Endodermal cell (in vitro differentiated cells): ENCODE measurements around the gene ARMC3. TPM values are rescaled to one million over a fixed set of nuclear protein-coding genes. Genes with fewer than 3 reads are reported as not detected.

Source experiments
- DNase-seq: peaks from one replicate; pipeline ENCODE4 v3.0.0-alpha.2; 2017
- H3K27ac ChIP-seq: 2 replicates; pipeline ENCODE4 v1.5.1; 2013; ENCODE audit warnings: mild to moderate bottlenecking, low read depth, low read length, moderate library complexity
- H3K27me3 ChIP-seq: 2 replicates; pipeline ENCODE4 v1.6.1; 2013; ENCODE audit warnings: mild to moderate bottlenecking, low read length, moderate library complexity; ENCODE audit not compliant: insufficient read depth, control insufficient read depth, poor library complexity, severe bottlenecking
- H3K36me3 ChIP-seq: 2 replicates; pipeline ENCODE4 v1.7.0; 2013; ENCODE audit warnings: mild to moderate bottlenecking, low read length, moderate library complexity; ENCODE audit not compliant: control insufficient read depth, insufficient read depth
- H3K4me1 ChIP-seq: one replicate; pipeline ENCODE4 v1.7.0; 2013; ENCODE audit warnings: low read length; ENCODE audit not compliant: control insufficient read depth, insufficient read depth
- H3K4me3 ChIP-seq: 2 replicates; pipeline ENCODE4 v1.5.1; 2013; ENCODE audit warnings: mild to moderate bottlenecking, low read length, moderate library complexity
- H3K9ac ChIP-seq: 2 replicates; pipeline ENCODE4 v1.6.1; 2013; ENCODE audit warnings: mild to moderate bottlenecking, low read length, moderate library complexity; ENCODE audit not compliant: poor library complexity, severe bottlenecking; ENCODE audit errors: extremely low read depth
- H3K9me3 ChIP-seq: 2 replicates; pipeline ENCODE4 v1.6.1; 2013; ENCODE audit warnings: mild to moderate bottlenecking, low read length, moderate library complexity; ENCODE audit not compliant: control insufficient read depth
- H3K27ac Mint-ChIP-seq: 2 replicates; pipeline ENCODE4 v1.8.0; 2020; ENCODE audit warnings: mixed read lengths
- H3K27me3 Mint-ChIP-seq: 2 replicates; pipeline ENCODE4 v1.8.0; 2021; ENCODE audit warnings: mild to moderate bottlenecking, mixed read lengths; ENCODE audit not compliant: insufficient read depth
- H3K36me3 Mint-ChIP-seq: 2 replicates; pipeline ENCODE4 v1.8.0; 2020; ENCODE audit warnings: low read depth, mixed read lengths
- H3K4me1 Mint-ChIP-seq: 2 replicates; pipeline ENCODE4 v1.8.0; 2020; ENCODE audit warnings: mixed read lengths
- H3K4me3 Mint-ChIP-seq: 2 replicates; pipeline ENCODE4 v1.8.0; 2020; ENCODE audit warnings: mild to moderate bottlenecking, moderate library complexity, mixed read lengths
- H3K9me3 Mint-ChIP-seq: 2 replicates; pipeline ENCODE4 v1.8.0; 2020; ENCODE audit warnings: mild to moderate bottlenecking, mixed read lengths
- CTCF ChIP-seq: fragments of 200-600 bp; sonication (generic); conservative IDR thresholded peaks from 2 replicates; pipeline ENCODE4 v1.5.0; 2021; ENCODE audit warnings: antibody characterized with exemption, mild to moderate bottlenecking
- WGBS, 2 experiments: methylation state at CpG; one replicate each; pipeline versions ENCODE4 v1.1.5 to v1.1.7; 2013; ENCODE audit warnings: missing lambda C conversion rate in 2 of 2, mixed read lengths in 1 of 2; ENCODE audit not compliant: insufficient coverage in 1 of 2, insufficient read length in 1 of 2; 5-methylcytosine and 5-hydroxymethylcytosine counted together
- total RNA-seq, 2 donors: library from RNA; stranded (reverse); fragmentation: NEBNext Ultra II Directional in 1 of 2; extraction: Animal tissue kit (Norgen Biotek cat#: 25700) in 1 of 2; gene quantifications; 2 replicates in 1 of 2; 3 replicates in 1 of 2; pipeline ENCODE4 v1.2.1, GENCODE V29; 2021

ARMC3 gene
- total RNA-seq, 2 donors from 2014 or later: 2.0 to 3.0 TPM

GRCh38 chr10:22993314-22993713 is 65.5 kb downstream of the ARMC3 start:
- Histone ChIP-seq H3K4me3 (no peak overlapping the region), H3K36me3 (no peaks in the 10 kb centered on the region), H3K27me3 (peaks cover 3% of the 10 kb centered on the region), H3K4me1 (no peaks in the 10 kb centered on the region), H3K27ac (no peak overlapping the region), H3K9me3 (no peaks in the 10 kb centered on the region), H3K9ac (no peak overlapping the region)
- peaks cover 3% of the 10 kb centered on the region for H3K27me3 Mint-ChIP-seq
- H3K4me1 Mint-ChIP-seq: no peaks in the 10 kb centered on the region
- TF ChIP-seq CTCF: no peak
- H3K27ac Mint-ChIP-seq: no peak overlapping the region
- WGBS, 2 experiments: 84 to 100% methylated on average over 3 to 5 of the region's 5 CpGs
- H3K4me3 Mint-ChIP-seq: no peak overlapping the region
- H3K36me3 Mint-ChIP-seq: no peaks in the 10 kb centered on the region
- no peaks in the 10 kb centered on the region for H3K9me3 Mint-ChIP-seq
- no peak for DNase-seq

DNA sequence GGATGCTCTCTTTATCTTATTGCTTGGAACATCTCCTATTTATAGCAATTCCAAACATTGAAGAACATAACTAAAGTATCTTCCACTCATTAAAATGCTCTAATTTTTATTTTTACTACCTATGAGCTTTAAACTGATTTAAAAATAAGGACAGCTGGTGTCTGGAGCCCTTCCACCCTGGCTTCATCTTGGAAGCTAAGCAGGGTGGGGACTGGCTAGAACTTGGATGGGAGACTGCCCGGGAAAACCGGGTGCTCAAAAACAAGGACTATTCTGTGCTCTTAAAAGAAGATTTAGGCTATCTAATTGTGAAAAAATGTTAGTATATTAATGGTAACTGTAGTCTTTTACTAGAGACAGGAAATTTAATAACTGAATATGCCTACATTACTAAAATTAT is 69.2 kb downstream of the ARMC3 start:
- H3K4me3 Mint-ChIP-seq: no peak overlapping the region
- Histone ChIP-seq H3K4me3 (no peak overlapping the region), H3K36me3 (no peaks in the 10 kb centered on the region), H3K27me3 (no peaks in the 10 kb centered on the region), H3K9ac (no peak overlapping the region), H3K4me1 (no peaks in the 10 kb centered on the region), H3K27ac (no peak overlapping the region), H3K9me3 (no peaks in the 10 kb centered on the region)
- 53 to 100% methylated on average over 1 to 2 of the region's 2 CpGs for WGBS, 2 experiments
- H3K9me3 Mint-ChIP-seq: no peaks in the 10 kb centered on the region
- peaks cover 6% of the 10 kb centered on the region for H3K27me3 Mint-ChIP-seq
- peak; percentile 78 for DNase-seq
- no peak overlapping the region for H3K27ac Mint-ChIP-seq
- peaks cover 4% of the 10 kb centered on the region for H3K4me1 Mint-ChIP-seq
- TF ChIP-seq CTCF: no peak
- H3K36me3 Mint-ChIP-seq: no peaks in the 10 kb centered on the region

DNA sequence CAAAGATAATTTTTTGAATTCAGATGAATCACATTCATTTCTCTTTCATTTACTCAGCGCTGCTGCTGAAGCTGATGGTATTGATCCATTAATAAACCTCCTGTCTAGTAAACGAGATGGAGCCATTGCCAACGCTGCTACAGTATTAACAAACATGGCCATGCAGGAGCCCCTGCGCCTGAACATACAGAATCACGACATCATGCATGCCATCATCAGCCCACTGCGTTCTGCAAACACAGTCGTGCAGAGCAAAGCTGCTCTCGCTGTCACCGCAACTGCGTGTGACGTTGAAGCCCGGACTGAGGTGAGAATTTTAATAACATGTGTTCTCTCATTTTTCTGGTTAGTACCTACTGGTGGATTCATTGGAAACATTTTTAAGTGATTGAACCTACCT is 70.2 kb downstream of the ARMC3 start:
- peaks cover 7% of the 10 kb centered on the region for H3K27me3 Mint-ChIP-seq
- no peaks in the 10 kb centered on the region for H3K9me3 Mint-ChIP-seq

More for the DNA sequence above, 70.2 kb downstream of the ARMC3 start:
- Histone ChIP-seq H3K4me1 (no peaks in the 10 kb centered on the region), H3K9me3 (no peaks in the 10 kb centered on the region), H3K27me3 (no peaks in the 10 kb centered on the region), H3K27ac (no peak overlapping the region), H3K9ac (no peak overlapping the region), H3K36me3 (no peaks in the 10 kb centered on the region), H3K4me3 (no peak overlapping the region)
- no peak for TF ChIP-seq CTCF
- H3K27ac Mint-ChIP-seq: no peak overlapping the region
- H3K4me1 Mint-ChIP-seq: peaks cover 6% of the 10 kb centered on the region
- H3K4me3 Mint-ChIP-seq: no peak overlapping the region
- H3K36me3 Mint-ChIP-seq: no peaks in the 10 kb centered on the region
- 93 to 94% methylated on average over 12 of the region's 12 CpGs for WGBS, 2 experiments
- DNase-seq: no peak
